ENCODE results near the gene DEFB129.
"Not testable (repeated sequence)": the region's sequence is repeated elsewhere in the genome, so short reads cannot be mapped to it uniquely, and the experiment has no call there.

- TF ChIP-seq, protein P1, sequence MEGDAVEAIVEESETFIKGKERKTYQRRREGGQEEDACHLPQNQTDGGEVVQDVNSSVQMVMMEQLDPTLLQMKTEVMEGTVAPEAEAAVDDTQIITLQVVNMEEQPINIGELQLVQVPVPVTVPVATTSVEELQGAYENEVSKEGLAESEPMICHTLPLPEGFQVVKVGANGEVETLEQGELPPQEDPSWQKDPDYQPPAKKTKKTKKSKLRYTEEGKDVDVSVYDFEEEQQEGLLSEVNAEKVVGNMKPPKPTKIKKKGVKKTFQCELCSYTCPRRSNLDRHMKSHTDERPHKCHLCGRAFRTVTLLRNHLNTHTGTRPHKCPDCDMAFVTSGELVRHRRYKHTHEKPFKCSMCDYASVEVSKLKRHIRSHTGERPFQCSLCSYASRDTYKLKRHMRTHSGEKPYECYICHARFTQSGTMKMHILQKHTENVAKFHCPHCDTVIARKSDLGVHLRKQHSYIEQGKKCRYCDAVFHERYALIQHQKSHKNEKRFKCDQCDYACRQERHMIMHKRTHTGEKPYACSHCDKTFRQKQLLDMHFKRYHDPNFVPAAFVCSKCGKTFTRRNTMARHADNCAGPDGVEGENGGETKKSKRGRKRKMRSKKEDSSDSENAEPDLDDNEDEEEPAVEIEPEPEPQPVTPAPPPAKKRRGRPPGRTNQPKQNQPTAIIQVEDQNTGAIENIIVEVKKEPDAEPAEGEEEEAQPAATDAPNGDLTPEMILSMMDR (IDR thresholded peaks at IDR 0.05; ENCODE audit: low read depth, low read length): not testable (repeated sequence)
- not testable (repeated sequence) for TF ChIP-seq POLR2A (IDR thresholded peaks at IDR 0.05; ENCODE audit: extremely low read depth, insufficient read length); MYC (IDR thresholded peaks at IDR 0.05; ENCODE audit: low read depth, low read length)
- TF ChIP-seq, protein P2, sequence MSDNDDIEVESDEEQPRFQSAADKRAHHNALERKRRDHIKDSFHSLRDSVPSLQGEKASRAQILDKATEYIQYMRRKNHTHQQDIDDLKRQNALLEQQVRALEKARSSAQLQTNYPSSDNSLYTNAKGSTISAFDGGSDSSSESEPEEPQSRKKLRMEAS (IDR thresholded peaks at IDR 0.05; ENCODE audit: low read depth, low read length): not testable (repeated sequence)
Measured at GRCh38 chr20:203630-204029, 23.4 kb upstream of the DEFB129 start.
